K562 (cell line): ENCODE measurements around the gene AKAP13. TPM values are rescaled to one million over a fixed set of nuclear protein-coding genes. Genes with fewer than 3 reads are reported as not detected.

Experiments used
- ATAC-seq: fragments of 200-7000 bp; cut with Tn5 transposase; 3 replicates; pipeline ENCODE4 v1.9.1; 2020; ENCODE audit warnings: moderate library complexity
- BruUV-seq: library from RNA; stranded (reverse); fragments of 400-500 nt; replicated peaks from 2 replicates; lab custom pipeline; 2021; lab: Mats Ljungman, UMichigan
- CTCF ChIA-PET: fragments of 300-600 bp; formaldehyde crosslinking; extraction: SDS; loops from one replicate; lab custom pipeline; 2021; ENCODE audit warnings: low intra/inter-chr PET ratio; lab: Yijun Ruan, JAX
- POLR2A ChIA-PET: fragments of 300-600, 350-650 bp; sonication (Branson Sonifier 250); formaldehyde crosslinking; extraction: SDS; loops from one replicate; lab custom pipeline; 2021; ENCODE audit warnings: antibody characterized with exemption, inconsistent platforms; lab: Yijun Ruan, JAX
- DNase-seq, 4 experiments: peaks; one replicate each; pipeline versions ENCODE4 v3.0.0 to v3.0.0-alpha.2; 2011 to 2018; ENCODE audit warnings: low spot score in 3 of 4, mixed read lengths in 3 of 4; ENCODE audit errors: extremely low read depth in 1 of 4
- FAIRE-seq: peaks from 2 replicates; lab custom pipeline; 2011; peaks lifted over from hg19 to GRCh38; lab: Jason Lieb, UNC
- H2AFZ ChIP-seq: 2 replicates; pipeline ENCODE4 v1.6.0; 2011; ENCODE audit warnings: low read depth, low read length, control low read depth, inconsistent platforms
- H3K27ac ChIP-seq: fragments of 200-600 bp; 3 replicates; pipeline ENCODE4 v1.8.0; 2011; ENCODE audit warnings: low read depth, mild to moderate bottlenecking, control low read depth, inconsistent platforms, low read length, moderate library complexity, mixed read lengths; ENCODE audit errors: extremely low read depth
- H3K27me3 ChIP-seq, 2 experiments: fragments of 300-600 bp in 1 of 2; 2 replicates in 1 of 2; 3 replicates in 1 of 2; pipeline versions ENCODE4 v1.6.0 to v1.8.0; 2011; ENCODE audit warnings: inconsistent platforms in 2 of 2, low read length in 2 of 2, mild to moderate bottlenecking in 1 of 2, mixed read lengths in 1 of 2, moderate library complexity in 1 of 2; ENCODE audit not compliant: control insufficient read depth in 2 of 2, insufficient read depth in 2 of 2
- H3K36me3 ChIP-seq: fragments of 300-600 bp; 3 replicates; pipeline ENCODE4 v1.8.0; 2011; ENCODE audit warnings: mild to moderate bottlenecking, low read length, inconsistent platforms; ENCODE audit not compliant: control insufficient read depth, insufficient read depth
- H3K4me1 ChIP-seq, 2 experiments: fragments of 200-600 bp in 1 of 2; replicated peaks in 1 of 2; 2 replicates in 1 of 2; 3 replicates in 1 of 2; pipeline versions ENCODE4 v1.5.1 to v1.8.0; 2011; ENCODE audit warnings: inconsistent platforms in 2 of 2, low read length in 2 of 2, mild to moderate bottlenecking in 1 of 2, mixed read lengths in 1 of 2, moderate library complexity in 1 of 2; ENCODE audit not compliant: control insufficient read depth in 2 of 2, insufficient read depth in 2 of 2
- H3K4me2 ChIP-seq: 2 replicates; pipeline ENCODE4 v1.6.1; 2011; ENCODE audit warnings: low read length, control low read depth, inconsistent platforms, mixed read lengths; ENCODE audit not compliant: insufficient read depth
- H3K4me3 ChIP-seq: fragments of 200-600 bp; sonication (generic), shearing (Covaris generic); 2 replicates; pipeline ENCODE4 v1.5.1; 2016; ENCODE audit warnings: control low read depth, inconsistent platforms
- H3K79me2 ChIP-seq: fragments of 200-600 bp; 3 replicates; pipeline ENCODE4 v1.8.0; 2011; ENCODE audit warnings: low read length, inconsistent platforms; ENCODE audit not compliant: control insufficient read depth, insufficient read depth
- H3K9ac ChIP-seq, 2 experiments: 2 replicates each; pipeline versions ENCODE4 v1.6.0 to v1.6.1; 2011; ENCODE audit warnings: low read depth in 2 of 2, low read length in 2 of 2, control low read depth in 1 of 2, inconsistent platforms in 1 of 2, mild to moderate bottlenecking in 1 of 2, mixed read lengths in 1 of 2; ENCODE audit not compliant: insufficient read depth in 1 of 2
- H3K9me1 ChIP-seq: one replicate; pipeline ENCODE4 v1.6.0; 2011; ENCODE audit warnings: inconsistent platforms, mild to moderate bottlenecking, low read length, moderate library complexity; ENCODE audit not compliant: control insufficient read depth, insufficient read depth
- H3K9me3 ChIP-seq: replicated peaks from 2 replicates; pipeline ENCODE4 v1.5.1; 2011; ENCODE audit warnings: low read depth, low read length, inconsistent platforms; ENCODE audit not compliant: control insufficient read depth, insufficient read depth
- H4K20me1 ChIP-seq: replicated peaks from 2 replicates; pipeline ENCODE4 v1.6.1; 2011; ENCODE audit warnings: low read length, inconsistent platforms, mixed read lengths; ENCODE audit not compliant: control insufficient read depth, insufficient read depth
- ARID2 ChIP-seq: fragments of 450-650 bp; IDR thresholded peaks from 2 replicates; pipeline ENCODE4 v1.6.1; 2017; ENCODE audit warnings: antibody characterized with exemption, mild to moderate bottlenecking
- BACH1 ChIP-seq: fragments of 200-800 bp; sonication (Bioruptor generic); IDR thresholded peaks from 2 replicates; pipeline ENCODE4 v1.6.1; 2016; ENCODE audit warnings: missing genetic modification characterization, missing compliant biosample characterization
- JUND ChIP-seq, 2 experiments: IDR thresholded peaks; 2 replicates in 1 of 2; 3 replicates in 1 of 2; pipeline ENCODE4 v1.6.1; 2011; ENCODE audit warnings: borderline replicate concordance in 2 of 2, low read depth in 2 of 2, low read length in 2 of 2, improper control_type of control experiment in 1 of 2, missing biosample characterization in 1 of 2, missing genetic modification characterization in 1 of 2, missing genetic modification reagents in 1 of 2
- MTA1 ChIP-seq: fragments of 450-650 bp; IDR thresholded peaks from 2 replicates; pipeline ENCODE4 v1.6.1; 2017; ENCODE audit warnings: borderline replicate concordance
- PHB2 ChIP-seq: fragments of 450-650 bp; IDR thresholded peaks from 2 replicates; pipeline ENCODE4 v1.6.1; 2017; ENCODE audit warnings: low read depth
- PPARD ChIP-seq: fragments of 250-450 bp; sonication (Bioruptor Pico); IDR thresholded peaks from 2 replicates; pipeline ENCODE4 v1.8.0; 2022; ENCODE audit warnings: inconsistent platforms, mild to moderate bottlenecking, moderate library complexity
- REST ChIP-seq, 2 experiments: fragments of 450-650 bp; formaldehyde crosslinking in 1 of 2; IDR thresholded peaks; 2 replicates each; pipeline versions ENCODE4 v1.4.0 to v1.6.1; 2014 to 2020; ENCODE audit warnings: mild to moderate bottlenecking in 2 of 2, borderline replicate concordance in 1 of 2, low read depth in 1 of 2
- ZNF23 ChIP-seq: fragments of 250-450 bp; sonication (Bioruptor Pico); IDR thresholded peaks from 2 replicates; pipeline ENCODE4 v1.4.0; 2020; ENCODE audit warnings: mild to moderate bottlenecking
- WGBS: fragments of 100-300 bp; shearing (Covaris generic); methylation state at CpG from one replicate; pipeline ENCODE4 v1.1.6; 2016; ENCODE audit warnings: low coverage, mixed read lengths; ENCODE audit not compliant: insufficient coverage; ENCODE audit errors: missing lambda C conversion rate; 5-methylcytosine and 5-hydroxymethylcytosine counted together
- in situ Hi-C: fragments of 300-500 bp; cut with MboI; formaldehyde crosslinking; loops from 4 replicates; pipeline ENCODE4 v1.15.0; 2018; ENCODE audit warnings: inconsistent platforms, mixed read lengths
- intact Hi-C: fragments of 100-400 bp; cut with micrococcal nuclease; formaldehyde crosslinking; loops from 2 replicates; pipeline ENCODE4 v1.14.2; 2022
- polyA plus RNA-seq, 8 experiments: library from polyadenylated mRNA; depleted of rRNA in 4 of 8; stranded (reverse) in 5 of 8; unstranded in 3 of 8; fragments of >200 nt; fragmentation: Nextera tagmentation in 2 of 8; fragmentation: Illumina TruSeq in 1 of 8; extraction: Ambion mirVana in 2 of 8; extraction: Trizol in 1 of 8; gene quantifications; 2 replicates each; pipeline versions ENCODE4 v1.2.1 to v1.2.3, GENCODE V29; 2011 to 2014; ENCODE audit warnings: inconsistent platforms in 1 of 8, missing spikeins in 1 of 8
- total RNA-seq, 7 experiments: library from RNA; depleted of rRNA in 6 of 7; stranded (reverse); fragments of >200 nt in 6 of 7; fragmentation: Illumina TruSeq in 2 of 7; extraction: Trizol in 2 of 7; gene quantifications; 2 replicates each; pipeline versions ENCODE4 v1.2.1 to v1.2.3, GENCODE V29; 2011 to 2021; ENCODE audit warnings: low replicate concordance in 1 of 7
- TF ChIP-seq, protein P1 (sequence below): fragments of 200-800 bp; sonication (Bioruptor generic); IDR thresholded peaks from 2 replicates; pipeline ENCODE4 v1.6.1; 2017; ENCODE audit warnings: missing genetic modification characterization, missing compliant biosample characterization
- TF ChIP-seq, protein P2 (sequence below): sonication (generic); IDR thresholded peaks from 2 replicates; pipeline ENCODE4 v1.6.1; 2016

The AKAP13 gene
- total and polyA plus RNA-seq, 9 of the 15 experiments (the other 6 are each of a cell fraction or from before 2014, with no cell fraction given): 0.03 to 1.7 (median 0.42) TPM

DNA sequence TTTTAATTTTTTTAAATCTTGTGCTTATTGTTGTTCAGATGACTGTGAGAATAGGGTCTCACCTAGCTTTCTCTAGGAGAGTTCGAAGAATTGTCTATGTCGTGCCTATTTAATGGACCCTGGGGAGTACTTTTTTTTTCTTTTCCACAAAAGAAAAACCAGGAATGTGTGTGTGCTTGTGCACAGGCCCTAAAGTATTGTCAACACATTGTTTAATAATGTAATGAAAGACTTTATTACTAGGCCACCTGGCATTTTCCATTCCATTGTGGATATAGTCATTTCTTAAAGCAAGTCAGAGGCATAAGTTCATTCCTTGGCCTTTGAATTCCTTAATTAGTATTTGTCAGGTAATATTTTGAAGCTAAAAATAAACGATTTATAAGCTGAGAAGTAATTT is 278.4 kb downstream of the AKAP13 start:
- POLR2A ChIA-PET: no interaction called here
- ATAC-seq: no peak
- intact Hi-C loops: no loop called here
- no peak overlapping the region for H3K9ac ChIP-seq
- TF ChIP-seq BACH1 (tag) (no peak), MTA1 (no peak), ZNF23 (no peak), PPARD (CRISPR knock-in tag) (no peak), REST (IDR thresholded peaks at IDR 0.05; ENCODE audit: borderline replicate concordance) (no peak), REST (CRISPR knock-in tag; IDR thresholded peaks at IDR 0.05; ENCODE audit: low read depth) (no peak), PHB2 (no peak), ARID2 (no peak), JUND (IDR thresholded peaks at IDR 0.05; ENCODE audit: borderline replicate concordance, low read depth, low read length) (no peak), JUND (tag; IDR thresholded peaks at IDR 0.05; ENCODE audit: borderline replicate concordance, low read depth, low read length) (no peak)
- TF ChIP-seq, protein P1, sequence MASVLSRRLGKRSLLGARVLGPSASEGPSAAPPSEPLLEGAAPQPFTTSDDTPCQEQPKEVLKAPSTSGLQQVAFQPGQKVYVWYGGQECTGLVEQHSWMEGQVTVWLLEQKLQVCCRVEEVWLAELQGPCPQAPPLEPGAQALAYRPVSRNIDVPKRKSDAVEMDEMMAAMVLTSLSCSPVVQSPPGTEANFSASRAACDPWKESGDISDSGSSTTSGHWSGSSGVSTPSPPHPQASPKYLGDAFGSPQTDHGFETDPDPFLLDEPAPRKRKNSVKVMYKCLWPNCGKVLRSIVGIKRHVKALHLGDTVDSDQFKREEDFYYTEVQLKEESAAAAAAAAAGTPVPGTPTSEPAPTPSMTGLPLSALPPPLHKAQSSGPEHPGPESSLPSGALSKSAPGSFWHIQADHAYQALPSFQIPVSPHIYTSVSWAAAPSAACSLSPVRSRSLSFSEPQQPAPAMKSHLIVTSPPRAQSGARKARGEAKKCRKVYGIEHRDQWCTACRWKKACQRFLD (CRISPR knock-in tag): no peak
- TF ChIP-seq, protein P2, sequence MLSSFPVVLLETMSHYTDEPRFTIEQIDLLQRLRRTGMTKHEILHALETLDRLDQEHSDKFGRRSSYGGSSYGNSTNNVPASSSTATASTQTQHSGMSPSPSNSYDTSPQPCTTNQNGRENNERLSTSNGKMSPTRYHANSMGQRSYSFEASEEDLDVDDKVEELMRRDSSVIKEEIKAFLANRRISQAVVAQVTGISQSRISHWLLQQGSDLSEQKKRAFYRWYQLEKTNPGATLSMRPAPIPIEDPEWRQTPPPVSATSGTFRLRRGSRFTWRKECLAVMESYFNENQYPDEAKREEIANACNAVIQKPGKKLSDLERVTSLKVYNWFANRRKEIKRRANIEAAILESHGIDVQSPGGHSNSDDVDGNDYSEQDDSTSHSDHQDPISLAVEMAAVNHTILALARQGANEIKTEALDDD: no peak
- TF ChIP-seq, all 486 proteins: peak for 0
- no peaks in the 10 kb centered on the region for H3K9me1 ChIP-seq
- no peak overlapping the region for H3K27ac ChIP-seq
- DNase-seq: no peak
- H3K27me3 ChIP-seq: 0 out of 5 replicates have a peak, but pooled peaks cover 0 to 3% of the 10 kb centered on the region in 2 experiments
- H4K20me1 ChIP-seq: no peaks in the 10 kb centered on the region
- H3K4me3 ChIP-seq: no peak overlapping the region
- H3K4me2 ChIP-seq: no peak overlapping the region
- H3K9me3 ChIP-seq: no peaks in the 10 kb centered on the region
- no peak for FAIRE-seq
- no TSS peak for BruUV-seq
- no peaks in the 10 kb centered on the region for H3K4me1 ChIP-seq
- CTCF ChIA-PET: no interaction called here
- H2AFZ ChIP-seq: no peak overlapping the region
- in situ Hi-C loops: no loop called here
- no peaks in the 10 kb centered on the region for H3K36me3 ChIP-seq
- WGBS: 3% methylated on average over 3 of the region's 3 CpGs
- H3K79me2 ChIP-seq: no peaks in the 10 kb centered on the region
